OCI-LY3 (cell line): ENCODE data around the gene SOWAHD.

ENCODE experiments used
- EZH2phosphoT487 ChIP-seq: fragments of 200-600 bp; shearing (Covaris generic); IDR thresholded peaks from 2 replicates; pipeline ENCODE4 v1.6.1; 2018; ENCODE audit warnings: antibody characterized with exemption, mixed run types, low read depth
- TF ChIP-seq, protein P1 (sequence below): fragments of 200-600, 300-600 bp; sonication (generic); IDR thresholded peaks from 2 replicates; pipeline ENCODE4 v1.5.1; 2014; ENCODE audit warnings: antibody characterized with exemption, low read length, low read depth

DNA sequence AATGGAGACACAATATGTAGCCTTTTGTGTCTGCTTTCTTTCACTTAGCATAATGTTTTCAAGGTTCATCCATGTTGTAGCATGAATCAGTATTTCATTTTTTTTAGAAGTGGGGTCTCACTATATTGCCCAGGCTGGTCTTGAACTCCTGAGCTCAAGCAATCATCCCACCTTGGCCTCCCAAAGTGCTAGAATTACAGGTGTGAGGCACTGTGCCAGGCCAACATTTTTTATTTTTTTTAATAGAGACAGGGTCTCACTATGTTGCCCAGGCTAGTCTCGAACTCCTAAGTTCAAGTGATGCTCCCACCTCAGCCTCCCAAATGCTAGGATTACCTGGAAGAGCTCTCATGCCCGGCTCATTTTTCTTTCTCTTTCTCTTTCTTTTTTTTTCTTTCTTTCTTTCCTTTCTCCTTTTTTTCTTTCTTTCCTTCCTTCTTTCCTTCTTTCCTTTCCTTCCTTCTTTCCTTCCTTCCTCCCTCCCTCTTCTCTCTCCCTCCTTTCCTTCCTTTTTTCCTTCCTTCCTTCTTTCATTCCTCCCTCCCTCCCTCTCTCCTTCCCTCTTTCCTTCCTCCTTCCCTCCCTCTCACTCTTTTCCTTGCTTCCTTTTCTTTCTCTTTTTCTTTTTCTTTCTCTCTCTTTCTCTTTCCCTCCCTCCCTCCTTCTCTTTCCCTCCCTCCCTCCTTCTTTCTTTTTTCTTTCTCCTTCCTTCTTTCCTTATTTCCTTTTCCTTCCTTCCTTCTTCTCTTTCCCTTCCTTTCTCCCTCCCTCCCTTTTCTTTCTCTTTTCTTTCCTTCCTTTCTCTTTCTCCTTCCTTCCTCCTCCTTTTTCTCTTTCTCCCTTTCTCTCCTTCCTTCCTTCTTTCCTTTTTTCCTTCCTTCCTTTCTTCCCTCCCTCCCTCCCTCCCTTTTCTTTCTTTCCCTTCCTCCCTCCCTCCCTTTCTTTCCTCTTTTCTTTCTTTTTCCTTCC lies 43.1 kb downstream of the SOWAHD start:
- TF ChIP-seq, protein P1, sequence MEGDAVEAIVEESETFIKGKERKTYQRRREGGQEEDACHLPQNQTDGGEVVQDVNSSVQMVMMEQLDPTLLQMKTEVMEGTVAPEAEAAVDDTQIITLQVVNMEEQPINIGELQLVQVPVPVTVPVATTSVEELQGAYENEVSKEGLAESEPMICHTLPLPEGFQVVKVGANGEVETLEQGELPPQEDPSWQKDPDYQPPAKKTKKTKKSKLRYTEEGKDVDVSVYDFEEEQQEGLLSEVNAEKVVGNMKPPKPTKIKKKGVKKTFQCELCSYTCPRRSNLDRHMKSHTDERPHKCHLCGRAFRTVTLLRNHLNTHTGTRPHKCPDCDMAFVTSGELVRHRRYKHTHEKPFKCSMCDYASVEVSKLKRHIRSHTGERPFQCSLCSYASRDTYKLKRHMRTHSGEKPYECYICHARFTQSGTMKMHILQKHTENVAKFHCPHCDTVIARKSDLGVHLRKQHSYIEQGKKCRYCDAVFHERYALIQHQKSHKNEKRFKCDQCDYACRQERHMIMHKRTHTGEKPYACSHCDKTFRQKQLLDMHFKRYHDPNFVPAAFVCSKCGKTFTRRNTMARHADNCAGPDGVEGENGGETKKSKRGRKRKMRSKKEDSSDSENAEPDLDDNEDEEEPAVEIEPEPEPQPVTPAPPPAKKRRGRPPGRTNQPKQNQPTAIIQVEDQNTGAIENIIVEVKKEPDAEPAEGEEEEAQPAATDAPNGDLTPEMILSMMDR, result no peak
- no peak for TF ChIP-seq EZH2phosphoT487
